ENCODE results near the gene CHST15. TPM values are rescaled to one million over a fixed set of nuclear protein-coding genes. Genes with fewer than 3 reads are reported as not detected.
A peak's percentile ranks its signal among the peaks of the same experiment; 100 is the strongest.

CHST15 gene
- total and polyA plus RNA-seq, 7 experiments from 2014 or later = 0.27 to 43.3 (median 2.2) TPM

- peaks cover 4 to 14% (median 12%) of the 10 kb centered on the region in 7 donors for H3K4me1 Mint-ChIP-seq
- ChIA-PET CTCF (no interaction called here), POLR2A (no interaction called here)
- intact Hi-C loops (cut with micrococcal nuclease) = no loop called here
- ATAC-seq (peak; percentile 72), DNase-seq (no peak)
- peaks cover 0 to 28% (median 7%) of the 10 kb centered on the region in 11 donors for H3K9me3 Mint-ChIP-seq
- no peak overlapping the region for H3K27ac Mint-ChIP-seq
- no peak overlapping the region for H3K27ac ChIP-seq (ENCODE audit: low read depth, low read length)
- H3K36me3 ChIP-seq (ENCODE audit: control insufficient read depth in 2 of 3, insufficient read depth in 3 of 3, low read length in 3 of 3) = no peaks in the 10 kb centered on the region
- H3K36me3 Mint-ChIP-seq = peaks cover 0 to 17% (median 4%) of the 10 kb centered on the region in 5 donors
- H3K4me3 ChIP-seq (ENCODE audit: low read length) = no peak overlapping the region
- H3K4me1 ChIP-seq (ENCODE audit: control insufficient read depth in 2 of 2, insufficient read depth in 2 of 2, low read length in 2 of 2) = no peaks in the 10 kb centered on the region
- H3K27me3 ChIP-seq (ENCODE audit: control insufficient read depth in 2 of 2, insufficient read depth in 2 of 2, low read length in 2 of 2) = no peaks in the 10 kb centered on the region
- H3K4me3 Mint-ChIP-seq = peak overlapping the region in 2 of 10 donors; percentile 38 to 57
- H3K9me3 ChIP-seq (ENCODE audit: control insufficient read depth in 2 of 3, low read length in 3 of 3) = peaks cover 0 to 5% (median 0%) of the 10 kb centered on the region in 3 experiments
- peaks cover 0 to 19% (median 3%) of the 10 kb centered on the region in 5 donors for H3K27me3 Mint-ChIP-seq
Observed at GRCh38 chr10:124043310-124044142, 49.9 kb downstream of the CHST15 start.

GRCh38 chr10:124042656-124043309, 50.6 kb downstream of the CHST15 start:
- peaks cover 0 to 28% (median 7%) of the 10 kb centered on the region in 11 donors for H3K9me3 Mint-ChIP-seq
- no peaks in the 10 kb centered on the region for H3K36me3 ChIP-seq (ENCODE audit: control insufficient read depth in 2 of 3, insufficient read depth in 3 of 3, low read length in 3 of 3)
- H3K36me3 Mint-ChIP-seq = peaks cover 0 to 17% (median 4%) of the 10 kb centered on the region in 5 donors
- peaks cover 0 to 5% (median 0%) of the 10 kb centered on the region in 3 experiments for H3K9me3 ChIP-seq (ENCODE audit: control insufficient read depth in 2 of 3, low read length in 3 of 3)
- no peak for DNase-seq
- H3K4me3 ChIP-seq (ENCODE audit: low read length) = no peak overlapping the region
- H3K27me3 Mint-ChIP-seq = peaks cover 0 to 19% (median 3%) of the 10 kb centered on the region in 5 donors
- CTCF ChIA-PET = no interaction called here
- intact Hi-C loops (cut with micrococcal nuclease) = no loop called here
- peaks cover 4 to 14% (median 12%) of the 10 kb centered on the region in 7 donors for H3K4me1 Mint-ChIP-seq
- no peaks in the 10 kb centered on the region for H3K27me3 ChIP-seq (ENCODE audit: control insufficient read depth in 2 of 2, insufficient read depth in 2 of 2, low read length in 2 of 2)
- H3K27ac ChIP-seq (ENCODE audit: low read depth, low read length) = no peak overlapping the region
- no peak overlapping the region for H3K27ac Mint-ChIP-seq
- no peaks in the 10 kb centered on the region for H3K4me1 ChIP-seq (ENCODE audit: control insufficient read depth in 2 of 2, insufficient read depth in 2 of 2, low read length in 2 of 2)
- peak overlapping the region in 2 of 10 donors; percentile 38 to 57 for H3K4me3 Mint-ChIP-seq
- ATAC-seq = no peak
- POLR2A ChIA-PET = no interaction called here

DNA sequence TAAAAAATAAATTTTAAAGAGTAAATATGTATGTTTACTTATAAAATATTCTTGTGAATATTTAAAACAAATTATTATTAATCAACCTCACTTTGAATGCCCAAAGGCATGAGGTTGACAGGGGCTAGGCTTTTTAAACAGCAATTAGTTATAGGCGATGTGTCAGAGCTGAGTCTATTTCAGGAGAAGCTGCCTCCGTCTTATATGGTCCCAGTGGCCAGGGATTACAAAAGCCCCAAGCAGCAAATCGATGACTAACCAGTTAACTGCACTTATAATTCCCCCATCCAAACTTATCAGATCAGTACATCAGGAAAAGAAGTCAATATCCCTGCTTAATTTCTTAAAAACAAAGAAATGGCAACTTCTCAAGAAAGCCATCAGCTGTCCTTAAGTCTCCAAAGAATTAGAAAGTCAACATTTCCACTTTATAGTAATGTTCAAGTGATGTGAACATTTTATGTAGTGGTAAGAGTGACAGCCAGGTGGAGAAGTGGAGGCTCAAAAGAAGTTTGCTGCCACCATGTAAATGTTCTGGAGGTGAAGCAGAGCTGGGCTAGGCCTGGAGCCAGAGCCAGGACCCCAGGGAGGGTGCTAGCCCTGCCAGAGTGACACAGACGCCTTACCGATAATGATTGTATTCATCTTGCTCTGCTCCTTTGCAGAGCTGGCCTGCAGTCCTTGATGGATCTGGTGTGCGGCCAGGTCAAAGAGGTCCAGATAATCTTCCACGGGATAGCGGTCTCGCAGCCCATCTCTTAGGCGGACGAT, 51.5 kb downstream of the CHST15 start:
- H3K27me3 Mint-ChIP-seq = peaks cover 0 to 18% (median 3%) of the 10 kb centered on the region in 5 donors
- H3K27me3 ChIP-seq (ENCODE audit: control insufficient read depth in 2 of 2, insufficient read depth in 2 of 2, low read length in 2 of 2) = no peaks in the 10 kb centered on the region
- no peak overlapping the region for H3K4me3 ChIP-seq (ENCODE audit: low read length)
- peaks cover 4 to 14% (median 12%) of the 10 kb centered on the region in 7 donors for H3K4me1 Mint-ChIP-seq
- H3K9me3 Mint-ChIP-seq = peaks cover 0 to 28% (median 7%) of the 10 kb centered on the region in 11 donors
- H3K36me3 Mint-ChIP-seq = peaks cover 0 to 17% (median 4%) of the 10 kb centered on the region in 5 donors
- ATAC-seq = no peak
- no peak overlapping the region for H3K27ac ChIP-seq (ENCODE audit: low read depth, low read length)
- H3K27ac Mint-ChIP-seq = no peak overlapping the region
- peaks cover 0 to 5% (median 0%) of the 10 kb centered on the region in 3 experiments for H3K9me3 ChIP-seq (ENCODE audit: control insufficient read depth in 2 of 3, low read length in 3 of 3)
- H3K4me1 ChIP-seq (ENCODE audit: control insufficient read depth in 2 of 2, insufficient read depth in 2 of 2, low read length in 2 of 2) = no peaks in the 10 kb centered on the region
- no peaks in the 10 kb centered on the region for H3K36me3 ChIP-seq (ENCODE audit: control insufficient read depth in 2 of 3, insufficient read depth in 3 of 3, low read length in 3 of 3)
- POLR2A ChIA-PET = no interaction called here
- DNase-seq = no peak
- intact Hi-C loops (cut with micrococcal nuclease) = no loop called here
- no peak overlapping the region for H3K4me3 Mint-ChIP-seq
- CTCF ChIA-PET = no interaction called here

- DNase-seq = no peak
- Histone ChIP-seq H3K27me3 (ENCODE audit: control insufficient read depth in 2 of 2, insufficient read depth in 2 of 2, low read length in 2 of 2) (no peaks in the 10 kb centered on the region), H3K36me3 (ENCODE audit: control insufficient read depth in 2 of 3, insufficient read depth in 3 of 3, low read length in 3 of 3) (no peaks in the 10 kb centered on the region), H3K4me1 (ENCODE audit: control insufficient read depth in 2 of 2, insufficient read depth in 2 of 2, low read length in 2 of 2) (no peaks in the 10 kb centered on the region), H3K9me3 (ENCODE audit: control insufficient read depth in 2 of 3, low read length in 3 of 3) (no peaks in the 10 kb centered on the region), H3K4me3 (ENCODE audit: low read length) (no peak overlapping the region), H3K27ac (ENCODE audit: low read depth, low read length) (no peak overlapping the region)
- Mint-ChIP-seq H3K36me3 (peaks cover 0 to 11% (median 4%) of the 10 kb centered on the region in 5 donors), H3K27ac (no peak overlapping the region), H3K9me3 (peaks cover 0 to 16% (median 6%) of the 10 kb centered on the region in 11 donors), H3K4me3 (no peak overlapping the region), H3K27me3 (peaks cover 0 to 10% (median 5%) of the 10 kb centered on the region in 5 donors), H3K4me1 (peaks cover 13 to 24% (median 21%) of the 10 kb centered on the region in 7 donors)
- POLR2A ChIA-PET = interaction anchor here (0.6 kb wide), 1 partner anchor 144 kb away, joined by 3 read pairs; no protein-coding TSS in a partner anchor
- CTCF ChIA-PET = no interaction called here
- peak; percentile 15 for ATAC-seq
- intact Hi-C loops (cut with micrococcal nuclease) = no loop called here
Observed at GRCh38 chr10:124040451-124041188, 52.8 kb downstream of the CHST15 start.

GRCh38 chr10:124039483-124040013, 53.9 kb downstream of the CHST15 start:
- POLR2A ChIA-PET = no interaction called here
- H3K4me3 Mint-ChIP-seq = no peak overlapping the region
- Histone ChIP-seq H3K27me3 (ENCODE audit: control insufficient read depth in 2 of 2, insufficient read depth in 2 of 2, low read length in 2 of 2) (no peaks in the 10 kb centered on the region), H3K27ac (ENCODE audit: low read depth, low read length) (no peak overlapping the region), H3K4me1 (ENCODE audit: control insufficient read depth in 2 of 2, insufficient read depth in 2 of 2, low read length in 2 of 2) (no peaks in the 10 kb centered on the region), H3K36me3 (ENCODE audit: control insufficient read depth in 2 of 3, insufficient read depth in 3 of 3, low read length in 3 of 3) (no peaks in the 10 kb centered on the region), H3K4me3 (ENCODE audit: low read length) (no peak overlapping the region), H3K9me3 (ENCODE audit: control insufficient read depth in 2 of 3, low read length in 3 of 3) (no peaks in the 10 kb centered on the region)
- H3K36me3 Mint-ChIP-seq = peaks cover 0 to 5% (median 2%) of the 10 kb centered on the region in 5 donors
- DNase-seq (no peak), ATAC-seq (no peak)
- peaks cover 0 to 7% (median 5%) of the 10 kb centered on the region in 5 donors for H3K27me3 Mint-ChIP-seq
- H3K9me3 Mint-ChIP-seq = peaks cover 0 to 9% (median 2%) of the 10 kb centered on the region in 11 donors
- intact Hi-C loops (cut with micrococcal nuclease) = no loop called here
- H3K4me1 Mint-ChIP-seq = peaks cover 13 to 29% (median 24%) of the 10 kb centered on the region in 7 donors
- H3K27ac Mint-ChIP-seq = no peak overlapping the region
- CTCF ChIA-PET = no interaction called here

GRCh38 chr10:124037784-124038183, 55.6 kb downstream of the CHST15 start:
- intact Hi-C loops (cut with micrococcal nuclease) = no loop called here
- H3K4me3 Mint-ChIP-seq = no peak overlapping the region
- CTCF ChIA-PET = no interaction called here
- POLR2A ChIA-PET = no interaction called here
- H3K9me3 Mint-ChIP-seq = no peaks in the 10 kb centered on the region
- H3K4me1 Mint-ChIP-seq = peaks cover 11 to 22% (median 16%) of the 10 kb centered on the region in 7 donors
- Histone ChIP-seq H3K27me3 (ENCODE audit: control insufficient read depth in 2 of 2, insufficient read depth in 2 of 2, low read length in 2 of 2) (no peaks in the 10 kb centered on the region), H3K4me1 (ENCODE audit: control insufficient read depth in 2 of 2, insufficient read depth in 2 of 2, low read length in 2 of 2) (no peaks in the 10 kb centered on the region), H3K9me3 (ENCODE audit: control insufficient read depth in 2 of 3, low read length in 3 of 3) (no peaks in the 10 kb centered on the region), H3K4me3 (ENCODE audit: low read length) (no peak overlapping the region), H3K27ac (ENCODE audit: low read depth, low read length) (no peak overlapping the region), H3K36me3 (ENCODE audit: control insufficient read depth in 2 of 3, insufficient read depth in 3 of 3, low read length in 3 of 3) (no peaks in the 10 kb centered on the region)
- H3K27ac Mint-ChIP-seq = no peak overlapping the region
- ATAC-seq (no peak), DNase-seq (no peak)
- H3K27me3 Mint-ChIP-seq = peaks cover 0 to 7% (median 3%) of the 10 kb centered on the region in 5 donors
- H3K36me3 Mint-ChIP-seq = no peaks in the 10 kb centered on the region
